AG08396 (cell line): ENCODE measurements around the gene BNC2.

ENCODE experiments used
- DNase-seq: peaks from one replicate; pipeline ENCODE4 v3.0.0; 2012; ENCODE audit warnings: low spot score, mixed read lengths

The BNC2 gene

DNA sequence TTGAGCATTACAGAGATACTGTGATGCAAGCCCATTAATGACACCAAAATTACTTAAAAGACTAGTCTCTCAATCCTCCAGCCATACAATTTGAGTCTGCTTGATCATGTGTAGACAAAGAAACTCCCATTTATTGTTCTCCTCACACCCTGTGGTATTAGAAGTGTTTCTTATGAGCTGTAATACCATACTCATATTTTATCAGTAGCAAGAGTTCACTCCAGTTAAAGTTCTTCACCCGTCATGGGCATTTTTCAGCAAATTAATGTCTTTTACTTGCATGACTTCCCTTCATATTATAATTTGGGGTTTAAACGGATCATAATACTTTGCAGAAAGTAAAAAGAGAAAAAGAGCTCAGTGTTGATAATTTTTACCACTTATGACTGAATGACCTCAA lies 242.9 kb downstream of the BNC2 start:
- DNase-seq, result no peak

GRCh38 chr9:16626577-16627130 lies 243.8 kb downstream of the BNC2 start:
- DNase-seq, result peak; percentile 73

DNA sequence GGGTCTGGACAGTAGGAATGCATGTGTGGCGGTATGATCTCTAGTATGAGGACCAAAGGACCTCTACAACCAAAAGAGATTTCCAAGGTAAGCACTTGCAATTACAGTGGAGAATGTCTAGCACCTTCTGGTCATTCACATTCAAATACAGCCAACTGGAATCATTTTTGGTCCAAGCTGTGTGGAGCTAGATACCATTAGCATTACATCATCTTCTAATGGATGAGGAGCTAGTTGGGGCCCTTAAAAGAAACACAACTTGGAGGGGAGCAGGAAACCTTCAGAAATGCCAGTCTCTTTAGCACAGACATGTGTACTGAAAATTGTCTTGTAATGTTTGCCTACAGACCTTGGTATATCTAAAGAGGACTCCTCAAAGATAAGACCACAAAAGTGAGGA lies 244.7 kb downstream of the BNC2 start:
- DNase-seq, result no peak

- no peak for DNase-seq
Observed at GRCh38 chr9:16625161-16625631, 245.3 kb downstream of the BNC2 start.

- no peak for DNase-seq
Observed at GRCh38 chr9:16624744-16625117, 245.7 kb downstream of the BNC2 start.

GRCh38 chr9:16623989-16624743 lies 246.3 kb downstream of the BNC2 start:
- DNase-seq, result no peak

DNA sequence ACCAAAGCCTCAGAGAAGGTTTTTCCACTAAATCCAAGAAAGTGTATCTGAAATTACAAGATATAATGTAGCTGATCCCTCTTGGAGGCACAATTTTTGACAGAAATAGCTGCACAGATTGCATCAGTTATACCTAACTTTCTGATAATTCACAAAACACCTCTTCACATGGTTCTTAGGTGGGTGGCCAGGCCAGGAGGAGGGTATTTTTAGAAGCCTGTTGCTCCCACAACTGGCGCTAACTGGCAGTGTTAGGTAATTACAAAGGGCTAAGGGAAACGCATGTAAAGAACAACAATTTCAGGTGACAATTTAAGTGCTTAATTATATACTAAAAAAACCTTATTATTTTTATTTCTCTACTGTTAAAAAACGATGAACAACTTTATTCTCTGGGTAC lies 247.9 kb downstream of the BNC2 start:
- no peak for DNase-seq

- no peak for DNase-seq
Observed at GRCh38 chr9:16619914-16620520, 250.5 kb downstream of the BNC2 start.

DNA sequence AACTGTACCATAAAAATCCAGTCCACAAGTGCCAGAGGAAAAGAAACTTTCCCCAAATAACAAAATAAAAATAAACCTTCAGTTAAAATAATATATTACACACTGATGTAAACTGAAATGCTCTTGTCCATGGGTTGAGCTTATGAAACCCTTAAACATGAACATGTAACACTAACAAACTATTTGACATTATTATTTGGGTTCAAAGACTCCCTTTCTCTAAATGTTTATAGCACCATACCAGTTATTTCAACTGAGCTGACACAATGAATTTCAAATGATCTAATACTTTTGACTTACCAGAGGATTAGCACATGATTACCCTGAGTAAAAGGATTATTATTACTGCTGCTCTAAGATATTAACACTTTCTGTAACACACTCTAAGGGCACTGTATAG lies 251.1 kb downstream of the BNC2 start:
- DNase-seq, result no peak

- DNase-seq, result no peak
Observed at GRCh38 chr9:16618524-16618923, 251.9 kb downstream of the BNC2 start.

GRCh38 chr9:16616686-16617085 lies 253.8 kb downstream of the BNC2 start:
- no peak for DNase-seq

GRCh38 chr9:16615451-16615850 lies 255.0 kb downstream of the BNC2 start:
- no peak for DNase-seq

DNA sequence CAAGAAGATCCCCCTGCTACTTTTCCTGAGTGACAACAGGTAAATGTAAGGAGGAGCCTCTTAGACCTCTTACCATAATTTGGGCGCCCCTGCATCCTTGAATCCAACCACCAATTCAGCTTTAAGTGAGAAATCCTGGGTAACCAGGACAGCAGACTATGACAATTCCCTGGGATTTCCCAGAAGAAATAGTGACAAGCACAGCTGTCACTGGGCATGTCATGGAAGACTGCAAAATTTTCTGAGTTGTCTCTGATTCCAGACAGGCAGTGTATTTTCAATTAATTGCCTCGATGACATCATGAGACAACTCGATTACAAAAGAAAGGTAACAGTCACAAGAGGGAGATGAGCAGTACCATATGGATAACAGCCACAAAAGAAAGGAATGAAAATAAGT lies 256.9 kb downstream of the BNC2 start:
- DNase-seq, result no peak

GRCh38 chr9:16613051-16613450 lies 257.4 kb downstream of the BNC2 start:
- DNase-seq, result no peak

DNA sequence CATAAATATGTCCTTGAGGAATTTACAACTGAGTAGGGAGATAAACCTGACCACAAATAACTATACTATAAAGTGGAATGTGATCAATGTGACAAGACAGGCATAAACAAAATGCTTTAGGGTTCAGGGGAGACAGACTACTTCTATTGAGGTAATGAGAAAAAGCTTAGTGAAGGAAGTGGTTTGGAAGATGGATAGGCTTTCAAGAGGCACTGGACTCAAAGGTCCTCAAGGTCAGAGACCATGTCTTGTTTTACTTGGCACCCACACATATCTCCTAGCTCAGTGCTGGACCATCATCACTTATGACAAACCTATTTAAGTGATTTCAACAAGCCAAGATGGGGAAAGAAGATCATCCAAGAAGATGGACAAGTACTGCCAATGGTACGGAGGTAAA lies 257.8 kb downstream of the BNC2 start:
- DNase-seq, result no peak

- peak; percentile 15 for DNase-seq
Observed at GRCh38 chr9:16611983-16612382, 258.5 kb downstream of the BNC2 start.

GRCh38 chr9:16611001-16611400 lies 259.5 kb downstream of the BNC2 start:
- no peak for DNase-seq

DNA sequence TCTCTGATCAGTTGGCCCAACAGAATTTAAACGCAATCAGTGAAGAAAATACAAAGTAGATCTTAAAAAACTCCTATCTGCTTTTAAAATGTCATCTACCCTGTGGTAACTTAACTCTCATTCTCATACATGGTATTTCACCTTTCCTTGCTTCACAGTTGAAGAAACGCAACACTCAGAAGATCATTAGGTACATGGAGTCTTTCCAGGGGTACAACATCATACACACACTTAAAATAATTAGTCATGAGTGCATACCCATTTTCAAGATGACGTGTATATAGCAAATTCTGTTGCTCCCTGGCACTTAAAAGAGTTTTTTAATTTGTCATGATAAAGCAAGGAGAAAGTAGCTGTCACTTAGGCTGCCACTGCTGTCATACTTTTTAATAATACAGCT lies 259.9 kb downstream of the BNC2 start:
- DNase-seq, result no peak

DNA sequence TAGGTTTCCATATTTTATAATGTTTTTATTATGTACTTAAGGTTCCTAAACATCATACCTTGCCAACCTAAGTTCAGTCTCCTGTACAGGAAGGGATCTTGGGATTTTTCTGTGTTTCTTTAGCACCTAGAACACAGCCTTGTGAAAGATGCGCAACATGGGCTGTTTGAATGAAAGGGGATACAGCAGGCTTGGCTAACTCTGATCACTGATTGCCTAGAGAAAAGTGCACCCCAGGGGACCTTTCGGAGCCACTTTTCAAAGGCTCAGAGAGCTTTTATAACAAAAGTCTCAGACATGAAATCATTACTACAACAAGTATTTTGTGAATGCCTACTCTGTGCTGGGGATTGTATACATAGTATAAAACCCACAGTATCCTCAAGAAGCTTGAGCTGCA lies 261.6 kb downstream of the BNC2 start:
- DNase-seq, result no peak

DNA sequence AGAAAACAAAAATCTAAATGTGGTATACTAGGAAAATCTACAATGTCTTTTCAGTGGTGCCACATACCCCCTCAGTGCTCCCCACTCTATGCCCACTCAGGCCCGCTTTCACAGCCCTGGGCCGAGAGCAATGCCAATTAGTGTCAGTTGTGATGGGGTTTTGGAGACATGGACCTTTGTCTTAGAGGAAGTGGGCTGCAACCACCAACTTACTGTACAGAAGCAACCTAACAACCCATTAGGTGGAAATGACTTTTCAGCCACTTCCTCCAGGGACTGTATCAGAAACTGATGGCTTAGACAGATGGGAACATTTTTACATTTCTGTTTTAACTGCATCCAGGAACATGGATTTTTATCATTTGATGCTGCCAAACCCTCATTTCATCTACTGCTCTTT lies 268.0 kb downstream of the BNC2 start:
- DNase-seq, result no peak

DNA sequence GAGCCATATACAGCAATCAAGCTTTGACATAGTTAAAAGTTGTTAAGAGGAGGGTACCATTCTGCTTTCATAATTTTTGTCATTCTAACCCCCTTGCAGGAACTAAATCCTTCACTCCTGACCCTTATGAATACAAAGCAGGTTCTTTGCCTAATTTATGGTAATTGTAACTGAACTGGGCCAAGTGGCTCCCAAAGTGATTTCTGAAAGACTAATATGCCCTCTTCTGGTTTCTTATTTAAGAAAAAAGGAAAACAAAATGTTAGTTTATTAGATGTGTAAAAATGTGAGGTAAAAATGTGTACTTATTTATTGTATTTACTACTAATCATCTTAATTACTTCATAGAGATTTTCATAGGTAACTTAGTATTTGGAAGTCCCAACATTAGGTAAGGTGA lies 268.5 kb downstream of the BNC2 start:
- DNase-seq, result no peak

- no peak for DNase-seq
Observed at GRCh38 chr9:16598316-16598715, 272.2 kb downstream of the BNC2 start.

GRCh38 chr9:16597136-16597535 lies 273.3 kb downstream of the BNC2 start:
- no peak for DNase-seq

- DNase-seq, result no peak
Observed at GRCh38 chr9:16595227-16595626, 275.2 kb downstream of the BNC2 start.
